Measurements from ENCODE around the gene KRT71.

Gene KRT71

DNA sequence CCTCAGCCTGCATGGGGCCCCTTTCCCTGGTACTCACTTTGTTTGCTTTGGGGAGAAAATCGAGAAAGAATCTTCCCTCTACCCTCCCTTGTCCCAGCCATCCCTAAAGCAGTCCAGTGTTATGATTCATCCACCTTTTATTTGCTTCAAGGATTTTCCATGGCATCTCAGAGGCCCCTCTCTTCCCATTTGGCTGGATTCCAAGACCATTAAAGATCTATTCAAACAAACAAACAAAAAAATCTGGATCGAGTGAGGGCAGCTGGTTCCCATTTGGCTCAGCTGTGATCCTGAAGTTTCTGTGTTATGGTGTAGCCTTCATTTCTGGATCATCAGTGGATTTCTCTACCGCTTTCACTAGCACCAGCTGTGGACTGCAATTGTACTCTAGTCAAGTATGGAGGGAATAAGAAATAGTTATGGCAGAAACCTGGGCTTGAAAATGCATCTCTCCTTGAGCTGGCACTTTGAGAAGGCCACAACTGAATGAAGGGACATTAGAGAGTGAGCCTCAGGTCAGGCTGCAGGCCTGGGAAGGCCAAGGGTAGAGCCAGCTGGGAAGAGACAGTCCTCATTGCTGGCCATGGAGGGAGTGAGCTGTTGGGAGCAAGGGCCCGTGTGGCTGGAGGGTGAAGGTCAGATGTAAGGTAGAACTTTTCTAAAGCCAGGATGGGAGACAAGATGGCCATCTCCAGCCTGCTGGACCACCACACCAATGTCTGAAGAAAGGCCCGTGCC, 13.7 kb downstream of the KRT71 start:
- no peak for DNase-seq (ENCODE audit: low read depth in 2 of 2)

DNA sequence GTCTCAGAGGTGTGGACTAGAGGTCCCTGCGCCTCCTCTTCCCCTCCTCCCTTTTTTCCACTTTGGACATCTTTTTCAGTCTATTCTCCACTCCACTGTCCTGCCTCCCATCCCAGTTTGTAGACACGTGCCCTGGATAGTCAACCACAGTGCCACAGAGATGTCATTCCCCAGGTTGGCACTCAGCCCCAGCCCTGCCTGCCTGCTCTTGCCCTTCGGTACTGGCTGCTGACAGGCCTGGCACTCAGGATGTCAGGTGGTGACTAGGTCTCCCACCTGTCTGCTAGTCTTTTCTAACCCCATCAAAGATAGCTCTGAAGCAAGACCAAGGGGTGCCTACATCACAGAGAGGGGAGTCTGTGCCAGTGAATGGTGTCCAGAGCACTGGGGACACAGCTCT, 15.8 kb downstream of the KRT71 start:
- no peak for DNase-seq (ENCODE audit: low read depth in 2 of 2)

DNA sequence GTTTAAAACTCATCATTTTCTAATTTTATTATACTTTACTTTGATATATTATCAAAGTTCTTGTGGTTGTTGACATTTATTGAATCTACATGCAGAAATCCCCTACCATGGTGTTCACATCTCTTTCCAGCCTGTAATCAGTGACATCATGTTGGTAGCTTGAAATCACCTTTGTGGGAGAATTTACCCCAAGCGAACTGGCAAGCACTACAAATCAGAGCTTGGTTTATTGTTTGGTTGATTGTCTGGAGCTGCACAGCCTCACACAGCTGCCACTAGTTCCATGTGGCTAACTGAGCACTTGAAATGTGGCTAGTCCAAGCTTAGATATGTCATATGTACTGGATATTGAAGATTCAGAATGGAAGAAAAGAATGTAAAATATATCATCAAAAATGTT, 17.4 kb downstream of the KRT71 start:
- DNase-seq (ENCODE audit: low read depth in 2 of 2), result no peak

DNA sequence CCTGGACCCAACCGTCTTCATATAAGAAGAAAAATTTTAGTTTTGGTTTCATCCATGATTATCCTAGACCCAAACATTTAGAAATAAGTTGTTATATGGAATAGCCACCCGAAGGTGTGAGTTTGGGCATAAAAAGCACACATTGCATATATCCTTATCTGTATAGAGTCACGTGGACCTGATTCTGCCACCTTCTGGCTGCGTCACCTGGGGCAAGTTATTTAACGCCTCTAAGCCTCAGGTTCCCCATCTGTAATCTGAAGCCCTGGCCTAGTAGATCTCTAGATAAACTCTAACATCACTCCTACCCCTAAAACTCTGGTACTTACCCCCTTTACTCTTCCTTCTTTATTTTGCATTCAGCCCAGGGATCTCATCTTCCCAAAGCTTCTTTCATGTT, 18.5 kb downstream of the KRT71 start:
- no peak for DNase-seq (ENCODE audit: low read depth in 2 of 2)

DNA sequence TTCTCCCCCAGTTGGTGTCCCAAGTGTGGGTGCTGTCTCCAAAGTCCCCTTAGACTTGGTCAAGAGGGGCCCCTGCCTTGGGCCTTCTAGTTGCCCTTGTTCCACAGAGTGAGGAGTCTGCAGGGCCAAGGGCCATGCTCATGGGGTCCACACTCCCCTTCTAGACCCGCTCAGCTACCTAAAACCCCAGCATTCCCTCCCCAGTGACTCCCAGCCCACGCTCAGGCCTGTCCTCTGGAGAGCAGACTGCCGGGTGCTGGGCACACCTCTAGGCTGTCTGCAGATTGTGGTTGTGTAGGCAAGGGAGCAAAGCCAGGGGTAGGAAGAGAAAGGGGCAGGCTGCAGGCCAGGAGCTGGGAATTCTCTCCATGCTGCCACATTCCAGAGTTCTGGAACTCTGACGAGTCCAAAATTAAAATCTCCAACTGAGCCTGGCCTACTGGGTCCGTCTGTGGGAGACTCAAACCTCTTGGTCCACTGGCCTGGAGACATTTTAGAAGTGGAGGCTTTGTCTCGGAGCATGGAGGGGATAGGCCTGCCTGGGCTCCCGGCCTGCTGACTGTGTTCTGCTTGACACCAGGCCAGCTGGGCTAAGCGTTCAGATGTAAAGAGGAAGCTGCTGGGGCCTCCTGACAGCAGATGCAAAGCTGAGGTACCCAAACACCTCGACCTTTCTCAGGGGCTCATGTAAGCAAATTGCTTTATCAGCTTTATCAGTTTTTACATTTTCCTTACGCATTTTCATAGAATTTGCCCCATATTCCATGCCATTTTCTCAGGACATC, 19.1 kb downstream of the KRT71 start:
- no peak for DNase-seq (ENCODE audit: low read depth in 2 of 2)

DNA sequence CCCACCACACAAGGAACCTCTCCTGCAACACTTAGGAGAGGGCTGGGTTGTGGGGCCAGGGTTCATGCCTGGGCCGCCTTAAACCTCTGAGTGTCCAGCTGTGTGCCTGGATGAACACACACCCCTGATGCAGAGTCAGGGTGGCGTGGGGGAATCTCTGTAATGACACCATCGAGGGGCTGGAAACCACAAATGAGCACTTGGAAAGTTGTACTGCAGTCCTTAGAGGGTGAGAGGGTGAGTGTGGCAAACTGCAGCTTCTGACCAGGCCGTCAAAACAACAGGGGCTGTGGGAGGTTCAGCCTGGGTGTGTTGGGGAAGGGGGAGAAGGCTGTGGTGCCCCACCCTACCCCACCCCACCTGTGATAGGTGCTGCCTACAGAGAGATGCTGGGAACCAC, 20.3 kb downstream of the KRT71 start:
- DNase-seq (ENCODE audit: low read depth in 2 of 2), result no peak

DNA sequence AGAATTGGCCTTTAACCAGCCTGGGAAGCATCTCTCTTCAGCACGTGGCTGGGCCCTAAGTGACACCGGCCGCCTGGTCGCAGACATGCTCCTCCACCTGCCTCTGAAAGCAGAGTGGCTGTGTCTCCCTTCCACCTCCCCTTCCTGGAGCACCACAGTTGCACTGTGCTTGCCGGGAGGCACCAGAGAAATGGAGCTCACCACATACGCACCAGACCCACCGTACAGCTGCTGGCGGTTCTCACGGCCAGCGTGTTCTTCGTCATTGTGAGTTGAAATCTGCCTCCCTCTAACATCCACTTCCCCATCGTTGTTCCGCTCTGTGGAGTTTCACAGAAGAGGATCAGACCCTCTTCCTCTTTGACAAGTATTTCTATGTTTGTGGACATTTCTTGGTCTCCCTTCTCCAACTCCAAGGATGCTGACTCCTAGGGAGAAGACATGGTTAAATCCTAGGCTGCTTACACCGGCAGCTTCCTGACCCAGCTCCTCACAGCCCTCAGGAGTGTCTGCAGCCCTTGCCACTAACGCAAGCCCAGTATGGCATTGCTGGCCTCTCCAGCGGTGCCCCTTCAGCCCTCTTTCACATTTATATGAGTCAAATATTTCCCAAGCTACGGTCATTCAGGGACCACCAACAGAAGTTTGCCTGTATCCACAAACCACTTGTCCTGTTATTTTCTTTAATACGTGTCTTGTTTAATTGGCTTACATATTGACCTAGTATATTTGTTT, 21.2 kb downstream of the KRT71 start:
- DNase-seq (ENCODE audit: low read depth in 2 of 2), result no peak

DNA sequence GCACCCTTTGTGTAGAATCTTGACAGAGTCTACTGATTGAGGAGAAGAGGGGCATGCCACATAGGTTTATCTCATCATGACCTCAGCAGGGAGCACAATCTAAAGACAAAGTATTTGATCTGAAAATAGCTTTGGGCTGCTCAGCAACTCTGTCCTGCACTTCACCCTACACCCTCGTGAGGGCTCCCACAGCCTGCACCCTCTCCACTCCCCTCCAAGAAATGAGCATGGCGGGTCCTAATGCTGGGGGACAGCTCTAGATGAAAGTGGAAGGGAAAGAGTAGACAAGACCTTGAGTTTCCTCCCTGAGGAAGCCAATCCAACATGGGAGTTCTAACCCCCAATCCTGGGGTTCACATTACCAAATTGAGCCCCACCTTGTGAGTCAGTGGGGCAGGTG, 22.0 kb downstream of the KRT71 start:
- no peak for DNase-seq (ENCODE audit: low read depth in 2 of 2)

DNA sequence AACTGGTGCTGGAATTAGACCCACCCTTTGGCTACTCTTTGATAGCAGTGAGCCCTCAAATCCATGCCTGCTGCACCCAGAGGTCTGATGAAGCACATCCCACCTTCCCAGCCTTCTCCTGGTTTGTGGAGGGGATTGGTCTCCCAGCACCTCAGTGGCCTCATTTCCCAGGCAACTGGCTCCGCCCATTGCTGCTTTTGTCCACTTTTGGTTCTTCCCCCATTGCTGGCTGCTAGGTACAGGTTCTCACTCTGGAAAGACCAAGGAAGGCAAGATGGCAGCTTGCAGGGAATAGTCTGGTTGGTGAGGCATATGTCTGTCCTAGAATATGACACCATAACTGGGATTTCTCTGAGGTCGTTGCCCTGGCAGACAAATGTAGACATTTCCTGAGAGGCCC, 22.6 kb downstream of the KRT71 start:
- DNase-seq (ENCODE audit: low read depth in 2 of 2), result no peak

DNA sequence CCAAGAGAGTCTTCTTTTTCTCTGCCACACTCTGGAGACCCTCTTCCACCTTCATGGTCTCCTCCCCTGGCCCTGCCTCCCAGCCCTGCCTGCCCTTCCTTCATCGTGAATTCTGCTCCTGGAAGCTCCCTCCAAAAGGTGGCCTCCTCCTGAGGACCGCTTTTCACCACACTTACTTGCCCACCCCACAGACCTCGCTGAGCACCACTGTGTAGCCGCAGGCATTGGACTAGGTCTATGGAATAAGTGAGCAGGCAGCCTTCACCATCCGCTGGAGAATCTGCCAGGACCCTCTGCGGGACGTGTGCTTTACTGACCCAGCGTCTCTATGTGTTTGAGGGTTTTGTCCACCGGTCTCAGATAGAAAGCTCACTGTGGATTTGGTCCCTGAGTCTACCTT, 23.1 kb downstream of the KRT71 start:
- no peak for DNase-seq (ENCODE audit: low read depth in 2 of 2)

DNA sequence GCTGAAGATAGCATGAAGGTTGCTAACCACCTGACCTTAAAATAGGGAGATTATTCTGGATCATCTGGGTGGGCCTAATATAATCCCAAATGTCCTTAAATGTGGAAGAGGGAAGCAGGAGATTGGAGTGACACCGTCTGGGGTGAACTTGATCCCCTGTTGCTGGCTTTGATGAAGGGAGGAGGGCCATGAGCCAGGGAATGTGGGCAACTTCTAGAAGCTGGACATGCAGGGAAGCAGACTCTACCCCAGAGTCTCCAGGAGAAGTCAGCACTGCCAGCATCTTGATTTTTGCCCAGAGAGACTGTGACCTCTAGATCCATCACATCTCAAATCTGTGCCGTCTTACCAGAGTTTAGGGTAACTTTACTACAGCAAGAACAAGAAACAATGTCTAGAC, 23.5 kb downstream of the KRT71 start:
- no peak for DNase-seq (ENCODE audit: low read depth in 2 of 2)

DNA sequence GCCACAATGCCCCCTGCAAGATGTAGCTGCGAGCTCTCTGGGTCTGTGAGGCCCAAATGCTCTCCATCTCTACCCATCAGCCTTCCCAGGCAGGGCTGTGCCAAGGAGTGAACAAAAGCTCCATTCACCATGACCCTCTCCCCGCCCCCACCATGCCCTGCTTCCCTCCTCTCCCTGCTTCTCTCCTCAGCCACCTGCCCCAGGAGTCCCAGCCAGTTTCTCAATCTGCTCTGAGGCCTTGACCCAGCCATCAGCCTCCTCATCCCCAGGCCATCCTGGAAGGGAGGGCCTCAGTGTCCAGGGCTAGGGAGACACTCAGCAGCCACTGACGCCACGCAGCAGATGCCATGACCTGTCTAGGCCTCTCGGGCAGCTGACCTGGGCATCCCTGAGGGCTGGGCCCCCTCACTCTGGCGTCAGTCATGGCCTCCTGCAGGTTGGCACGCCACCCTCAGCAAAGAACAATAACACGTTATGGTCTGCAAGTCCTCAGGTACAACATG, 24.3 kb downstream of the KRT71 start:
- no peak for DNase-seq (ENCODE audit: low read depth in 2 of 2)

DNA sequence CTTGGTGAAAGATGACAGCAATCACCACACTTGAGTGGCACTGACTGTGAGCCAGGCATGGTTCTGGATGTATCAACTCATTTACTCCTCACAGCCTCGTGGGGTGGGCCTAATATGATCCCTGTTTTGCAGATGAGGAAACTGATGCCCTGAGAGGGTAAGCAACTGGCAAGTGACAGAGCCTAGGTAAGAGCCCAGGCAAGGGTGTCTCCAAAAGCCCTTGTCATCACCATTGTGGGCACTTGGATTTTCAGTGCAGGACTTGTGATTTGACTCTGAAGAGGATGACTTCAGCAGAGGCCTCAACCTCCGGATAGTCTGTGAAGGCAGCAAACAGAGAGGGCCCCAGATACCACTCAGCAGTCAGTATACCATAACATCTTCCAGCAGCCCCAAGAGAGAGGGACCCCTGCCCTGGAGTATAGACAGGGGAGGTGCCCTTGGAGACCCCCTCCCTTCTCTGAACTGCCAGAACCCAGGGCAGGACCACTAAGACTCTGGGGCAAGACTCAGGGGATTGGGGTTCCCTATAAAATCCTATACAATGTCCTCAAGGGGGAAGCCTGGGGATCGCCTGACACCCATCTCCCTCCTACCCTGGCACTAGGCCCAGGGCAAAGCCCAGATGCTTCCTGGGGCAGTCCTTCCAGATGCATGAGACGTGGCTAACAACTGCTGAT, 25.7 kb downstream of the KRT71 start:
- DNase-seq (ENCODE audit: low read depth in 2 of 2), result no peak

DNA sequence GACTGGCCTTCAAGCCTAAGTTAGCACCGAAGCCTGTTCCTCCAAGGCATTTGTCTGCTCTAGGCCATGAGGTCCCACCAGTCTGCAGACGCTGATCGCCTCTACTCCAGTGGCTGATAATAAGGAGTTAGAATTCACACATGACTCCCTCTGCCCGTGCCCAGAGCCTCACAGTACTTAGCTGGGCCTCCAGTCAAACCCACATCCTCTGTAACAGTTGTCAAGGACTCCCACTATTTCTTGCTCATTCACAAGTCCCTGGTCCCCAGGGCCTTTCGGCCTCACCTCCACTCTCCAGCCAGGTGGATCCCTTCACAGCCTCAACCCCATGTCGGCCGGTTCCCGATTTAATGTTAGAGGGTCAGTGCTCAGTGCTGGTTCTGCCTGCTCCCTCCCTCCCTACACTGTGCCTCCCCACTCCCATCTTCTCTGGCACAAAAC, 26.4 kb downstream of the KRT71 start:
- DNase-seq (ENCODE audit: low read depth in 2 of 2), result no peak

DNA sequence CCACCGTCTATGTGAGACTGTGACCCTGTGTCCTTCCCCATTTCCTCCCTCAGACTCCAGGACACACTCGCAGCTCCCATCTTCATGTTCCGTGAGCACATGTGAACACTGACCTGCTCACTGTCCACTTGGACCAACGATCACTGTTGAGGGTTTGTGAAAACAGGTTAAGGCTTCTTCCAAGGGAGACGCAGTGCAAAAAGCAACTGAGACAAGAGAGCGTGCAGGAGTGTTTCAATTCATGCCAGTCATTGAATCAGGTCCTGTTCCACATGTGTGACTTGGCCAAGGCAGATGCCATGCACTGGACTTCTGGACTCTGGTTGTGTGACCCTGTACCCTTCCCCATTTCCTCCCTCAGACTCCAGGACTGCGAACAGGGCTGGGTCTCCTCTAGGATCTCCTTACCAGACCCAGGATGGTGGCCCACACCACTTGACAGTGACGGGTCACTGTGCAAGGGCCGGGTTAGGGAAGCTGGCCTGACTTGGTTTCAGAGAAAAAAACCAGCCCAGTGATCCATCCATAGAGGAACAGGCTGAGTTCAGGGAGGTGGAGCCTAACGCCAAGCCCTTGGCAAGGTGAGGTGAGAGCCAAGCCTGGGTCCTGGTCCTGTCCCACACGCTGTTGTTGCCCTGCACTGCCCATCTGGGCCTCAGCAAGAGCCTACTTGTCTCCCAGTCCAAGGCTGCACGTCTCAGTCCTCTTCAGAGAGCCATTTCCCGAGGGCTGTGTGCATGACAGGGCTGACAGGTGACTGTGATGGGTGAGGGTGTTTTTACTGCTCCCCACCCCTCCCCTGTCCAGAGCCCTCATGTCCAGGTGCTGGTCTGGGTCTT, 27.1 kb downstream of the KRT71 start:
- no peak for DNase-seq (ENCODE audit: low read depth in 2 of 2)

DNA sequence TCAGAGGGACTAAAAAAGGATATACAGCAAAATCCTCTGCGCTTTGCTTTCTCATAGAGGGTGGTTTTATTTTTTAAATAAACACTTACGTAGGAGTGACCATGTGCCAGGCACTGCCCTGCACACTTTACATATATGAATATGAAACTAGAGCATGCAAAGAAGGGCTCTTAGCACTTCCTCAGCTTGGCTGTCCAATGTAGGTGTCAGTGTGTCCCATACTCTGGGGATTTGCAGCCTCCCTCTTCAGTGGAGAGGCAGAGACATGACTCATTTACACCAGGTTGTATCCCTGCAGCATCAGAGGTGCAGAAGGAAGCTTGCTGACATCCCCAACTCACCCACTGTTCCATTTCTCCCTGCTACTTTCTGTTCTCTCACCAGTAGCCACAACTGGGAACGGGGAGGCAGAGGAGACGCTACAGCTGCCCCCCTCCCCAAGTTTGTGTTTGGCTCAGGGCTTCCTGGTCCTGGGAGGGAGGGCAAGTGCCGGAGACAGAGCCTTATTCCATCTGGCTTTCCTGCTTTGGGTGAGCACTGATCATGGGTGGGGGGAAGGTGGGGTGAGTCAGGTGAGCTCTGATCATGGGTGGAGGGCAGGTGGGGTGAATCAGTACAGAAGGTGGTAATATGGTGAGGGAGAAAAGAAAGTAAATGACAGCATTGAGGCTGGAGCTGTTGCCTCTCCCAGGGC, 27.9 kb downstream of the KRT71 start:
- DNase-seq (ENCODE audit: low read depth in 2 of 2), result no peak

DNA sequence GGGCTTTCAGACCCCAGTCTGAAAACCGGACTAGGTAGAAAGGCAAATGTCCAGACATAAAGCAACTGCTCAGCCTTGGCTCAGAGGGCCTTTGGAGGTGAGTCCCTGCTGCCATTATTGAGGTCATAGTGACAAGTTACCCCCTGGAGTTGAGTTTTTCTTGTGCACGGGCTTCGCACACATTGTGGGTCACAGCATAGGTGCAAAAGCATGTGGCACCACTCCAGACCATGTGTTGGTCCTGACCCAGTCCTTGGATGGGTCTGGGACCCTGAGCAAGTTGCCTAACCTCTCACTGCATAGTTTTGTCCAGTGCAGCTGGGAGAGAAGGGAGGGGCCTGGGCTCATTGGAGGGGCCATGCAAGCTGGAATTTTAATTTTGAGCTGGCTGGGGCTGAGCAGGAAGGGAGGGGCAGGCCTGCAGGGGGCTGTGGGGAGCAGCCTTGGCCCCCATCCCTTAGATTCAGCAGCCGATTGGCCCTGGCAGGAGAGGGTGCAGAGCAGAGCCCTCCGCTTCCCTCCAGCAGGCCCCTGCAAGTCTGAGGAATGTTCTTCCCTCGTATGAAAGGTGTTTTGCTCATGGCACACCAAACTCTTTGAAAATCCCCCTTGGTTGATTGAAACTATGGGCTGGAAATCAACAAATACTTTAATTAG, 28.6 kb downstream of the KRT71 start:
- no peak for DNase-seq (ENCODE audit: low read depth in 2 of 2)

DNA sequence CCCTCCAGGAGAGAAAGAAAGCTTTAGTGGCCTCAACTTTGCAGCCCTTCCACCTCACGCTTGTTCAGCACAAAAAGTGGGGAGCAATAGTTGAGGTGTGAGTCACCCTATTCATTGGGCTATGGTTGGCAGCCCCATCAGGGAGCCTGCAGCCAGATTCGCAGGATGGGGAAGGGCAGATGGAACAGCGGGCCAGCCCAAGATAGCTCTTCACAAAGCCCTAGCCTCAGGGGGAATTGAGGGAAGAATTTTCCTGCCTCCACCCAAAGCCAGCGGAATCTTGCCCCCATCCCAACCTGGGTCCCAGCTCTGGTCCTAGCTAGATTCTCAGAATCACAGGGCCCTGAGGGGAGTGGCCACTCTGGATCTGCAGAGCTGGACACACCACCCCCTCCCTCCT, 29.1 kb downstream of the KRT71 start:
- DNase-seq (ENCODE audit: low read depth in 2 of 2), result no peak

DNA sequence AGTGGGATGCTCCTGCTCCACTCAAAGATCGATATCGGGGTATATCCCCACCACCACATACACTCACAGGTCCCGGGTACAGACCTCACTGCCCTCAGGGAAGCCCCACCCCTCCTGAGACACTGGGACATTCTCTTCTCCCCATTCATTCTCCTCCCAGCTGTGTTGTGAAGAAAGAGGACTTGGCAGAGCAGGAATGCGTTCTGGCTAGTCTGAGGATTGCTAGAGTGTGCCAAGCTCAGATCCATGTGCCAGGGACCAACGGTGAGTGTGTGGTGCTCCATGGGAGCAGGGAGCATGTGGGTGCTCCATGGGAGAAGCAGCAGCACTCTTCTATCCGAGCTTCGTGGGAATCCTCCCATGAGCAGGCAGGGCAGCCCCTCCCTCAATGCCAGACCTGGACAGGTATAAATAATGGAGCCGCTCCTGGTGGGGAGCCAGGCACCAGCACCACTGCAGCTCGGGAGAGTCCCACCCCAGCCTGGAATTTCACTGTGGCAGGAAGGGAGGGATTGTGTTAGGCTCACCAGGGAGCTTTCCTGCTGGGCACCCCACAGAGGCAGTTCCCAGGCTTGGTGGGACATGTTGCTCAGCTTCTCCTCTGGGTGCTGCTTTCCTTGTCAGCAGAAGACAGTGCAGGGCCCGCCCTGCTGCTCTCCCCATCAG, 30.5 kb downstream of the KRT71 start:
- DNase-seq (ENCODE audit: low read depth in 2 of 2), result no peak
